RWPE1 (cell line): Measurements from ENCODE around the gene THSD4.
"Not testable (repeated sequence)": the region's sequence is repeated elsewhere in the genome, so short reads cannot be mapped to it uniquely, and the experiment has no call there.

Source experiments
- CTCF ChIA-PET: fragments of 350-600 bp; sonication (Branson Sonifier 250); formaldehyde crosslinking; extraction: SDS; loops from one replicate; lab custom pipeline; 2021; lab: Yijun Ruan, JAX
- POLR2A ChIA-PET: fragments of 400-600 bp; formaldehyde crosslinking; extraction: SDS; loops from one replicate; lab custom pipeline; 2020; ENCODE audit warnings: antibody characterized with exemption; ENCODE audit not compliant: low non-redundant PET; lab: Yijun Ruan, JAX
- DNase-seq: peaks from one replicate; pipeline ENCODE4 v3.0.0; 2012; ENCODE audit warnings: low spot score
- H3K27ac ChIP-seq: fragments of 450-650 bp; 2 replicates; pipeline ENCODE4 v1.5.1; 2017
- CTCF ChIP-seq: fragments of 450-650 bp; conservative IDR thresholded peaks from 2 replicates; pipeline ENCODE4 v1.5.1; 2017; ENCODE audit warnings: low read depth, mild to moderate bottlenecking

The THSD4 gene

GRCh38 chr15:71313806-71314205, 198.5 kb downstream of the THSD4 start:
- ChIA-PET CTCF (interaction anchor here (1.0 kb wide), 1 partner anchor 16 kb away, joined by 4 read pairs; no protein-coding TSS in a partner anchor), POLR2A (no interaction called here)
- DNase-seq: no peak
- H3K27ac ChIP-seq: no peak overlapping the region
- TF ChIP-seq CTCF: no peak

GRCh38 chr15:71314956-71315537, 199.8 kb downstream of the THSD4 start:
- TF ChIP-seq CTCF: no peak
- DNase-seq: no peak
- H3K27ac ChIP-seq: no peak overlapping the region
- ChIA-PET CTCF (no interaction called here), POLR2A (no interaction called here)

GRCh38 chr15:71316911-71317310, 201.6 kb downstream of the THSD4 start:
- ChIA-PET CTCF (no interaction called here), POLR2A (no interaction called here)
- no peak for TF ChIP-seq CTCF
- no peak overlapping the region for H3K27ac ChIP-seq
- DNase-seq: no peak

- CTCF ChIA-PET, POLR2A ChIA-PET, H3K27ac ChIP-seq, DNase-seq: not testable (repeated sequence)
These were observed 204.2 kb downstream of the THSD4 start for GRCh38 chr15:71319424-71319823.

GRCh38 chr15:71319935-71320334, 204.7 kb downstream of the THSD4 start:
- no peak for TF ChIP-seq CTCF
- no peak for DNase-seq
- CTCF ChIA-PET: interaction anchor here (1.1 kb wide), 1 partner anchor 204 kb away, joined by 3 read pairs; no protein-coding TSS in a partner anchor
- no peak overlapping the region for H3K27ac ChIP-seq
- POLR2A ChIA-PET: no interaction called here

- H3K27ac ChIP-seq: no peak overlapping the region
- POLR2A ChIA-PET: no interaction called here
- CTCF ChIA-PET: no interaction called here
- no peak for DNase-seq
- TF ChIP-seq CTCF: no peak
These were observed 207.8 kb downstream of the THSD4 start for GRCh38 chr15:71323082-71323481.

- POLR2A ChIA-PET: no interaction called here
- no peak for DNase-seq
- no peak for TF ChIP-seq CTCF
- H3K27ac ChIP-seq: no peak overlapping the region
- CTCF ChIA-PET: interaction anchor here (0.6 kb wide), 1 partner anchor 834 kb away, joined by 3 read pairs; no protein-coding TSS in a partner anchor
These were observed 208.3 kb downstream of the THSD4 start for GRCh38 chr15:71323584-71323983.
